ENCODE data around the gene DPP6. TPM values are rescaled to one million over a fixed set of nuclear protein-coding genes. Genes with fewer than 3 reads are reported as not detected.
"Not testable (repeated sequence)": the region's sequence is repeated elsewhere in the genome, so short reads cannot be mapped to it uniquely, and the experiment has no call there.

Gene DPP6
- total and polyA plus RNA-seq, 2 experiments from 2014 or later = 0.20 to 0.44 TPM

DNA sequence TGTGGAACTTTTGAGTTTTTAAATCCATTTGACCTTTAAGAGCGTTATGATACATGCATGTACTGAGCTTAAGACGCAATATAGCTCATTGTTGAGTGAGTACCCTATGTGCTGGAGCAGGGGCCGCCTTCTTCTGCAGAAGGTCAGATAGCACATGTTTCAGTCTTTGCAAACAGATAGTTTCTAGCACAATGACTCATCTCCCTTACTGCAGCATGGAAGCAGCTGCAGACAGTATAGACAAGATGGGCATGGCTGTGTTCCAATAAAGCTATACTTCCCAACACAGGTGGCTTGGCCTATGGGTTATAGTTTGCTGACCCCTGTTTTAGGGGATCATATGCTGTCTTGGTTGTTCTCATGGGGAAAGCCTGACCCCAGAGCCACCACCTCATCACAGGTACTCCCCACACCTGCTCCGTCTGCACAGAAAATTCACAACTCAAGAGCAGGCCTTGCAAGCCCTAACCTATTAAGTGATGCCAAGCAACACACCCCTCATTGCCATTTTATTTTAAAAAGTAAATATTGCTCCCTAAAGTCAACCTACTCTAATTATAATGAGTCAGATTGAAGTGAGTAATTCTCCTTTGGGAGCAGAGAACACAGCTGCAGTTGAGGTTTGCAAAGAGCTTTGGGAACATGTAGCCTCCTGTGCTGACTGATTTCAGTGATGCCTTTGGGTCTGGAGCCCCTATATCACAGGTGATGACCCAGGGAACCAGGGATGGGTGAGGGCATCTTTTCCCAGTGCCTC is 620.6 kb downstream of the DPP6 start:
- Histone ChIP-seq H3K79me2 (no peaks in the 10 kb centered on the region), H3K4me2 (no peak overlapping the region), H3K4me1 (ENCODE audit: insufficient read depth) (no peaks in the 10 kb centered on the region), H3K27me3 (no peaks in the 10 kb centered on the region), H3K27ac (no peak overlapping the region), H2AFZ (no peak overlapping the region), H3K4me3 (no peak overlapping the region), H3K9me2 (replicated peaks; ENCODE audit: insufficient read depth) (no peaks in the 10 kb centered on the region), H4K20me1 (ENCODE audit: insufficient read depth, poor library complexity, severe bottlenecking) (no peaks in the 10 kb centered on the region), H3K36me3 (replicated peaks; ENCODE audit: insufficient read depth, low read depth) (no peaks in the 10 kb centered on the region), H3K9me3 (ENCODE audit: low read depth) (no peaks in the 10 kb centered on the region)
- no peak for DNase-seq (ENCODE audit: low spot score)
- TF ChIP-seq EZH2 (IDR thresholded peaks at IDR 0.05; ENCODE audit: borderline replicate concordance) (no peak), EZH2phosphoT487 (IDR thresholded peaks at IDR 0.05; ENCODE audit: low read depth, severe bottlenecking, unreplicated experiment) (no peak)
- TF ChIP-seq, protein P1, sequence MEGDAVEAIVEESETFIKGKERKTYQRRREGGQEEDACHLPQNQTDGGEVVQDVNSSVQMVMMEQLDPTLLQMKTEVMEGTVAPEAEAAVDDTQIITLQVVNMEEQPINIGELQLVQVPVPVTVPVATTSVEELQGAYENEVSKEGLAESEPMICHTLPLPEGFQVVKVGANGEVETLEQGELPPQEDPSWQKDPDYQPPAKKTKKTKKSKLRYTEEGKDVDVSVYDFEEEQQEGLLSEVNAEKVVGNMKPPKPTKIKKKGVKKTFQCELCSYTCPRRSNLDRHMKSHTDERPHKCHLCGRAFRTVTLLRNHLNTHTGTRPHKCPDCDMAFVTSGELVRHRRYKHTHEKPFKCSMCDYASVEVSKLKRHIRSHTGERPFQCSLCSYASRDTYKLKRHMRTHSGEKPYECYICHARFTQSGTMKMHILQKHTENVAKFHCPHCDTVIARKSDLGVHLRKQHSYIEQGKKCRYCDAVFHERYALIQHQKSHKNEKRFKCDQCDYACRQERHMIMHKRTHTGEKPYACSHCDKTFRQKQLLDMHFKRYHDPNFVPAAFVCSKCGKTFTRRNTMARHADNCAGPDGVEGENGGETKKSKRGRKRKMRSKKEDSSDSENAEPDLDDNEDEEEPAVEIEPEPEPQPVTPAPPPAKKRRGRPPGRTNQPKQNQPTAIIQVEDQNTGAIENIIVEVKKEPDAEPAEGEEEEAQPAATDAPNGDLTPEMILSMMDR (IDR thresholded peaks at IDR 0.05; ENCODE audit: poor library complexity) = no peak
- WGBS (ENCODE audit: low lambda C conversion rate, missing lambda C conversion rate) = 78% methylated on average over 4 of the region's 4 CpGs

DNA sequence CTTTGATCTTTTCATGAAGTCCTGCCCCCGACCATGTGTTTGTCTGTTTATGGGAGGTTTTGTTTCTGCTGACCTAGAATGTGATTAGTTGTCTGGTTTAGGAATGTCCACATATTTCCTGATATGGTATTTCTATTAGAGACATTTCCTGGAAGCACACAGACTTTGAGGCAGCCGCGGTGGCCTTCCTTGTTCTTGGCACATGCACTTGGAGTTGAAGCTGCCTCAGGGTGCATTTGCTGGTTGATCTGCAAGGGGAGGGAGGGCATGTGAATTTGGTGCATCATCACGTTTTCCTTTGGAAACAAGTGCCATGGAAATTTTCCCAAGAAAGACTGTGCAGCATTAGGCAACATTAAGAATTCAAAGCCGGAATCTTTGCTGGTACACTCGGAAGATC is 622.0 kb downstream of the DPP6 start:
- Histone ChIP-seq H2AFZ (no peak overlapping the region), H3K27ac (no peak overlapping the region), H3K4me2 (no peak overlapping the region), H3K4me3 (no peak overlapping the region), H3K4me1 (ENCODE audit: insufficient read depth) (no peaks in the 10 kb centered on the region), H4K20me1 (ENCODE audit: insufficient read depth, poor library complexity, severe bottlenecking) (no peaks in the 10 kb centered on the region), H3K9me2 (replicated peaks; ENCODE audit: insufficient read depth) (no peaks in the 10 kb centered on the region), H3K27me3 (no peaks in the 10 kb centered on the region), H3K9me3 (ENCODE audit: low read depth) (no peaks in the 10 kb centered on the region), H3K36me3 (replicated peaks; ENCODE audit: insufficient read depth, low read depth) (no peaks in the 10 kb centered on the region), H3K79me2 (no peaks in the 10 kb centered on the region)
- TF ChIP-seq EZH2phosphoT487 (IDR thresholded peaks at IDR 0.05; ENCODE audit: low read depth, severe bottlenecking, unreplicated experiment) (no peak), EZH2 (IDR thresholded peaks at IDR 0.05; ENCODE audit: borderline replicate concordance) (no peak)
- TF ChIP-seq, protein P1 (IDR thresholded peaks at IDR 0.05; ENCODE audit: poor library complexity) = no peak
- no peak for DNase-seq (ENCODE audit: low spot score)
- 85% methylated on average over 6 of the region's 6 CpGs for WGBS (ENCODE audit: low lambda C conversion rate, missing lambda C conversion rate)

DNA sequence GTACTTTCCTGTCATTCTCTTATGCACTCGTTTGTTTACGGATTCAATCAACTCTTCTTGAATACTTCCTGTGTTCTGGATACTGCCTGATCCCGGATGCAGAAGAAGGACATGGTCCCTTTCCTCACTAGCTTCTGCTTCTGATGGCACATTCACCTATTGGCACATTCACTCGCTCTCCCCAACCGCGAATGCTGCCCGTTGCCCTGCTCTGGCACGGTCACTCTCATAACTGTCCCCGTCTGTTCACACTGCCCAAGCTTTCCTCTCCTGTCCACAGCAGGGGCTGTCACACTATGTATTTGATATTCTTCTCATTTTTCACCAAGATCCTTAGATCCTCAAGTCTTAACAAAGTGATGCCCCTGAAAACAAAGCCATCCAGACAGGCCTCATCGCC is 623.4 kb downstream of the DPP6 start:
- no peaks in the 10 kb centered on the region for H3K27me3 ChIP-seq
- H3K4me2 ChIP-seq = no peak overlapping the region
- no peaks in the 10 kb centered on the region for H3K79me2 ChIP-seq
- no peaks in the 10 kb centered on the region for H4K20me1 ChIP-seq (ENCODE audit: insufficient read depth, poor library complexity, severe bottlenecking)
- no peaks in the 10 kb centered on the region for H3K9me3 ChIP-seq (ENCODE audit: low read depth)
- no peak for DNase-seq (ENCODE audit: low spot score)
- no peak overlapping the region for H3K27ac ChIP-seq
- H3K9me2 ChIP-seq (replicated peaks; ENCODE audit: insufficient read depth) = no peaks in the 10 kb centered on the region
- H3K36me3 ChIP-seq (replicated peaks; ENCODE audit: insufficient read depth, low read depth) = no peaks in the 10 kb centered on the region
- H3K4me3 ChIP-seq = no peak overlapping the region
- no peak overlapping the region for H2AFZ ChIP-seq
- H3K4me1 ChIP-seq (ENCODE audit: insufficient read depth) = no peaks in the 10 kb centered on the region
- TF ChIP-seq, protein P1 (IDR thresholded peaks at IDR 0.05; ENCODE audit: poor library complexity) = no peak
- TF ChIP-seq EZH2phosphoT487 (IDR thresholded peaks at IDR 0.05; ENCODE audit: low read depth, severe bottlenecking, unreplicated experiment) (no peak), EZH2 (IDR thresholded peaks at IDR 0.05; ENCODE audit: borderline replicate concordance) (no peak)
- 91% methylated on average over 10 of the region's 10 CpGs for WGBS (ENCODE audit: low lambda C conversion rate, missing lambda C conversion rate)

DNA sequence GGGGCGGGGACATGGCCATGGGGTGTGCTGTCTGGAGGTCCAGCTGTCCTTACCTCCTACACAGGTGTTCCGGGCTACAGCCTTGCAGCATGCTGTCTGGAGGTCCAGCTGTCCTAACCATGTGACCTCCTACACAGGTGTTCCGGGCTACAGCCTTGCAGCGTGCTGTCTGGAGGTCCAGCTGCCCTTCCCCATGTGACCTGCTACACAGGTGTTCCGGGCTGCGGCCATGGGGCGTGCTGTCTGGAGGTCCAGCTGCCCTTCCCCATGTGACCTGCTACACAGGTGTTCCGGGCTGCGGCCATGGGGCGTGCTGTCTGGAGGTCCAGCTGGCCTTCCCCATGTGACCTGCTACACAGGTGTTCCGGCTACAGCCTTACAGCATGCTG is 623.8 kb downstream of the DPP6 start:
- H3K9me3 ChIP-seq (ENCODE audit: low read depth); H3K4me3 ChIP-seq; H4K20me1 ChIP-seq (ENCODE audit: insufficient read depth, poor library complexity, severe bottlenecking); H2AFZ ChIP-seq; H3K27me3 ChIP-seq; H3K4me1 ChIP-seq (ENCODE audit: insufficient read depth); H3K9me2 ChIP-seq (replicated peaks; ENCODE audit: insufficient read depth); H3K4me2 ChIP-seq; H3K79me2 ChIP-seq; H3K27ac ChIP-seq; DNase-seq (ENCODE audit: low spot score); H3K36me3 ChIP-seq (replicated peaks; ENCODE audit: insufficient read depth, low read depth): not testable (repeated sequence)
- WGBS (ENCODE audit: low lambda C conversion rate, missing lambda C conversion rate) = 90% methylated on average over 10 of the region's 11 CpGs
